Measurements from ENCODE around the gene ABHD8.

Gene ABHD8

DNA sequence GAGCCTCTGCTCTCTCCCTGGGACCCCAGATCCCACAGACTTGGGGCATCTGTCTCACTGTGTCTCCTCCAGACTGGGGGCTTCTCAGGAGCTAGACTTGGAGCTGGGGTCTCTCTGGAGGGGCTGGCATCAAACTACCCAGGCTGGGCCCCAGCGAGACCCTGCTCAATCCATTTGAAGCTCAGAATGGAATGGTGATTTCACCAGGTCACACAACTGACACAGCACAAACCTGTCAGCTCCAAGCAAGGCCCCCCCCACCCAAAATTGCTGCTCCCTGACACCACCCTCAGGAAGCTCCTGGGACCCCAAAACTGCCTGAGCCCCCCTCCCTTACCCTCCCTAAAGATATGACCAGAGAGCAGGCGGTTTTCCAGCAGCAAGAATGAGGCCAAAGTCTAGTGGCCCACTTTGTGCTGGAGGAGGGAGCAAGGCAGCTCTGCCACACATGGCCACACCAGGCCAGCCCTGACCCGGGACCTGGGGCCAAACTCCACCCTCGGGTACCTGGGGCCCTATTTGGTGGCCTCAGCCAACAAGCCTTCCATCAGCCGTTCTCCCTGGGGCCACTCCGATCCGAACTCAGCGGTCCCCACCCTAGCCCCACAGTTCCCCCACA, 59.9 kb downstream of the ABHD8 start:
- in situ Hi-C loops (cut with MboI; ENCODE audit: low sequenced_read_pairs, unreplicated experiment), result loop anchor here (25.0 kb wide), 1 partner anchor 181 kb away; no protein-coding TSS in a partner anchor

GRCh38 chr19:17242431-17243208, 60.6 kb downstream of the ABHD8 start:
- TF ChIP-seq, protein P1, sequence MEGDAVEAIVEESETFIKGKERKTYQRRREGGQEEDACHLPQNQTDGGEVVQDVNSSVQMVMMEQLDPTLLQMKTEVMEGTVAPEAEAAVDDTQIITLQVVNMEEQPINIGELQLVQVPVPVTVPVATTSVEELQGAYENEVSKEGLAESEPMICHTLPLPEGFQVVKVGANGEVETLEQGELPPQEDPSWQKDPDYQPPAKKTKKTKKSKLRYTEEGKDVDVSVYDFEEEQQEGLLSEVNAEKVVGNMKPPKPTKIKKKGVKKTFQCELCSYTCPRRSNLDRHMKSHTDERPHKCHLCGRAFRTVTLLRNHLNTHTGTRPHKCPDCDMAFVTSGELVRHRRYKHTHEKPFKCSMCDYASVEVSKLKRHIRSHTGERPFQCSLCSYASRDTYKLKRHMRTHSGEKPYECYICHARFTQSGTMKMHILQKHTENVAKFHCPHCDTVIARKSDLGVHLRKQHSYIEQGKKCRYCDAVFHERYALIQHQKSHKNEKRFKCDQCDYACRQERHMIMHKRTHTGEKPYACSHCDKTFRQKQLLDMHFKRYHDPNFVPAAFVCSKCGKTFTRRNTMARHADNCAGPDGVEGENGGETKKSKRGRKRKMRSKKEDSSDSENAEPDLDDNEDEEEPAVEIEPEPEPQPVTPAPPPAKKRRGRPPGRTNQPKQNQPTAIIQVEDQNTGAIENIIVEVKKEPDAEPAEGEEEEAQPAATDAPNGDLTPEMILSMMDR (IDR thresholded peaks at IDR 0.05; ENCODE audit: borderline replicate concordance, control extremely low read depth, extremely low read depth, insufficient read depth, missing control alignments), result no peak
- in situ Hi-C loops (cut with MboI; ENCODE audit: low sequenced_read_pairs, unreplicated experiment), result loop anchor here (25.0 kb wide), 1 partner anchor 180 kb away; no protein-coding TSS in a partner anchor
- DNase-seq (ENCODE audit: low spot score), result no peak

More for the DNA sequence above, 59.9 kb downstream of the ABHD8 start:
- no peak for DNase-seq (ENCODE audit: low spot score)
- TF ChIP-seq, protein P1 (IDR thresholded peaks at IDR 0.05; ENCODE audit: borderline replicate concordance, control extremely low read depth, extremely low read depth, insufficient read depth, missing control alignments), result no peak
